ENCODE results near the gene GPR35. TPM values are rescaled to one million over a fixed set of nuclear protein-coding genes. Genes with fewer than 3 reads are reported as not detected.

GPR35 gene
- total and polyA plus RNA-seq, 10 of the 15 experiments (the other 5 are each of a cell fraction or from before 2014, with no cell fraction given) = 0.14 to 1.6 (median 0.75) TPM; not detected in 3

DNA sequence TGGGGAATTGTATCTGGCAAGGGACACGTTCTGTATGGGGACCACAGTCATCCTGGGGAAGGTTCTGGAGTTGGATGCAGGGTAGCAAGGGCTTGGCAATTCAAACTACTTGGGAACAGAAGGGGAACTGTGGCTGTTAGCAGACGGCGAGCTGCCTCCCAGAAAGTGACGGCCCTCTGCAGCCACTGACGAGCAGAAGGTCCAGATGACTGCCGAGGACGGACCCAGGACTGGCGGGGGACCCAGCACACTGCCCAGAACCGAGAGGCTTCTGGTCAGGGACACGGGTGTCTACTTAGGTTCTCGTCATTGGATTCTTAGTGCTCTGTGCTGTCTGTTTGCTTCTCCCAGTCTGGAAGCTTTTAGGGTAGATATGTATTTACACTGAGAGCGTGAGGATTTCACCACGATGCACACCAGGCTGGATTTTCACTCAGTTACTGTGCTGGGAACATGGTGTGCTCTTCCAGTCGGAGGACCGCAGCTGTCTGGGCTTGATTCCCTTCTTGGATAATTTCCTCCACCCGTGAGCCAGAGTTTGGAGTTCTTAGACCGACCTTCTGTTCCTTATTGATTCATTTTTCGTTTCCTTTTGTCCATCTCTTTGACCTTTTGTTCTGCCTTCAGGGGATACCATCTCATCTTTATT lies 13.4 kb downstream of the GPR35 start:
- no peak overlapping the region for H3K4me3 ChIP-seq
- BruUV-seq (replicated peaks) = no TSS peak
- no peak overlapping the region for H3K4me2 ChIP-seq (ENCODE audit: control insufficient read depth, insufficient read depth)
- no peak for DNase-seq (ENCODE audit: low read depth, low spot score)
- no peak overlapping the region for H3K9ac ChIP-seq (ENCODE audit: control insufficient read depth, insufficient read depth, low read length)
- no peak for FAIRE-seq
- intact Hi-C loops (cut with micrococcal nuclease; ENCODE audit: unreplicated experiment) = no loop called here
- H2AFZ ChIP-seq (ENCODE audit: control insufficient read depth, low read depth, low read length) = no peak overlapping the region
- ATAC-seq = no peak
- ChIA-PET CTCF (no interaction called here), POLR2A (no interaction called here), SMC1A (ENCODE audit: uncharacterized antibody, unreplicated experiment) (no interaction called here), RAD21 (ENCODE audit: unreplicated experiment) (no interaction called here)
- no peaks in the 10 kb centered on the region for H4K20me1 ChIP-seq (ENCODE audit: control insufficient read depth, insufficient read depth)
- no peaks in the 10 kb centered on the region for H3K36me3 ChIP-seq (ENCODE audit: control insufficient read depth in 2 of 2, insufficient read depth in 2 of 2, low read length in 1 of 2)
- H3K27ac ChIP-seq (ENCODE audit: control insufficient read depth, insufficient read depth) = no peak overlapping the region
- H3K79me2 ChIP-seq (ENCODE audit: control insufficient read depth, insufficient read depth, low read length) = no peaks in the 10 kb centered on the region
- no peaks in the 10 kb centered on the region for H3K4me1 ChIP-seq (ENCODE audit: control insufficient read depth, insufficient read depth, low read length)
- in situ Hi-C loops (cut with MboI) = no loop called here
- 52% methylated on average over 18 of the region's 18 CpGs for WGBS (ENCODE audit: insufficient coverage, insufficient replicate concordance, low lambda C conversion rate, missing lambda C conversion rate)
- H3K9me3 ChIP-seq (replicated peaks; ENCODE audit: control insufficient read depth, insufficient read depth, low read length) = peaks cover 2% of the 10 kb centered on the region; the same call in 1 of the 3 replicates
- H3K27me3 ChIP-seq (replicated peaks in 1 of 2; ENCODE audit: control insufficient read depth in 2 of 2, insufficient read depth in 2 of 2, low read length in 1 of 2) = no peaks in the 10 kb centered on the region
- TF ChIP-seq, protein P1, sequence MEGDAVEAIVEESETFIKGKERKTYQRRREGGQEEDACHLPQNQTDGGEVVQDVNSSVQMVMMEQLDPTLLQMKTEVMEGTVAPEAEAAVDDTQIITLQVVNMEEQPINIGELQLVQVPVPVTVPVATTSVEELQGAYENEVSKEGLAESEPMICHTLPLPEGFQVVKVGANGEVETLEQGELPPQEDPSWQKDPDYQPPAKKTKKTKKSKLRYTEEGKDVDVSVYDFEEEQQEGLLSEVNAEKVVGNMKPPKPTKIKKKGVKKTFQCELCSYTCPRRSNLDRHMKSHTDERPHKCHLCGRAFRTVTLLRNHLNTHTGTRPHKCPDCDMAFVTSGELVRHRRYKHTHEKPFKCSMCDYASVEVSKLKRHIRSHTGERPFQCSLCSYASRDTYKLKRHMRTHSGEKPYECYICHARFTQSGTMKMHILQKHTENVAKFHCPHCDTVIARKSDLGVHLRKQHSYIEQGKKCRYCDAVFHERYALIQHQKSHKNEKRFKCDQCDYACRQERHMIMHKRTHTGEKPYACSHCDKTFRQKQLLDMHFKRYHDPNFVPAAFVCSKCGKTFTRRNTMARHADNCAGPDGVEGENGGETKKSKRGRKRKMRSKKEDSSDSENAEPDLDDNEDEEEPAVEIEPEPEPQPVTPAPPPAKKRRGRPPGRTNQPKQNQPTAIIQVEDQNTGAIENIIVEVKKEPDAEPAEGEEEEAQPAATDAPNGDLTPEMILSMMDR (IDR thresholded peaks at IDR 0.05 in 2 of 3, conservative IDR thresholded peaks at IDR 0.05 in 1 of 3; ENCODE audit: control insufficient read depth in 2 of 3, extremely low read depth in 1 of 3, insufficient read depth in 1 of 3, low read depth in 3 of 3, low read length in 3 of 3) = no peak
- TF ChIP-seq HDGF (IDR thresholded peaks at IDR 0.05) (no peak), STAT3 (IDR thresholded peaks at IDR 0.05; ENCODE audit: low read depth, low read length) (no peak), ZNF207 (IDR thresholded peaks at IDR 0.05; ENCODE audit: borderline replicate concordance) (no peak), STAT1 (conservative IDR thresholded peaks at IDR 0.05) (no peak), POLR2AphosphoS5 (IDR thresholded peaks at IDR 0.05; ENCODE audit: low read length) (no peak), EED (IDR thresholded peaks at IDR 0.05; ENCODE audit: low read depth) (no peak), PAX5 (IDR thresholded peaks at IDR 0.05; ENCODE audit: borderline replicate concordance, low read depth, low read length) (no peak), NFYB (IDR thresholded peaks at IDR 0.05; ENCODE audit: insufficient read depth, low read depth, low read length) (no peak), ATF7 (IDR thresholded peaks at IDR 0.05; ENCODE audit: low read depth) (no peak), IKZF1 (conservative IDR thresholded peaks at IDR 0.05) (no peak), NR2C1 (IDR thresholded peaks at IDR 0.05) (no peak), HDAC6 (IDR thresholded peaks at IDR 0.05; ENCODE audit: unreplicated experiment) (no peak), RAD51 (IDR thresholded peaks at IDR 0.05) (no peak), POLR2A (IDR thresholded peaks at IDR 0.05; ENCODE audit: low read depth, low read length) (no peak)
- TF ChIP-seq, protein P2, sequence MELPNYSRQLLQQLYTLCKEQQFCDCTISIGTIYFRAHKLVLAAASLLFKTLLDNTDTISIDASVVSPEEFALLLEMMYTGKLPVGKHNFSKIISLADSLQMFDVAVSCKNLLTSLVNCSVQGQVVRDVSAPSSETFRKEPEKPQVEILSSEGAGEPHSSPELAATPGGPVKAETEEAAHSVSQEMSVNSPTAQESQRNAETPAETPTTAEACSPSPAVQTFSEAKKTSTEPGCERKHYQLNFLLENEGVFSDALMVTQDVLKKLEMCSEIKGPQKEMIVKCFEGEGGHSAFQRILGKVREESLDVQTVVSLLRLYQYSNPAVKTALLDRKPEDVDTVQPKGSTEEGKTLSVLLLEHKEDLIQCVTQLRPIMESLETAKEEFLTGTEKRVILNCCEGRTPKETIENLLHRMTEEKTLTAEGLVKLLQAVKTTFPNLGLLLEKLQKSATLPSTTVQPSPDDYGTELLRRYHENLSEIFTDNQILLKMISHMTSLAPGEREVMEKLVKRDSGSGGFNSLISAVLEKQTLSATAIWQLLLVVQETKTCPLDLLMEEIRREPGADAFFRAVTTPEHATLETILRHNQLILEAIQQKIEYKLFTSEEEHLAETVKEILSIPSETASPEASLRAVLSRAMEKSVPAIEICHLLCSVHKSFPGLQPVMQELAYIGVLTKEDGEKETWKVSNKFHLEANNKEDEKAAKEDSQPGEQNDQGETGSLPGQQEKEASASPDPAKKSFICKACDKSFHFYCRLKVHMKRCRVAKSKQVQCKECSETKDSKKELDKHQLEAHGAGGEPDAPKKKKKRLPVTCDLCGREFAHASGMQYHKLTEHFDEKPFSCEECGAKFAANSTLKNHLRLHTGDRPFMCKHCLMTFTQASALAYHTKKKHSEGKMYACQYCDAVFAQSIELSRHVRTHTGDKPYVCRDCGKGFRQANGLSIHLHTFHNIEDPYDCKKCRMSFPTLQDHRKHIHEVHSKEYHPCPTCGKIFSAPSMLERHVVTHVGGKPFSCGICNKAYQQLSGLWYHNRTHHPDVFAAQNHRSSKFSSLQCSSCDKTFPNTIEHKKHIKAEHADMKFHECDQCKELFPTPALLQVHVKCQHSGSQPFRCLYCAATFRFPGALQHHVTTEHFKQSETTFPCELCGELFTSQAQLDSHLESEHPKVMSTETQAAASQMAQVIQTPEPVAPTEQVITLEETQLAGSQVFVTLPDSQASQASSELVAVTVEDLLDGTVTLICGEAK (IDR thresholded peaks at IDR 0.05; ENCODE audit: borderline replicate concordance) = no peak
- TF ChIP-seq, protein P3, sequence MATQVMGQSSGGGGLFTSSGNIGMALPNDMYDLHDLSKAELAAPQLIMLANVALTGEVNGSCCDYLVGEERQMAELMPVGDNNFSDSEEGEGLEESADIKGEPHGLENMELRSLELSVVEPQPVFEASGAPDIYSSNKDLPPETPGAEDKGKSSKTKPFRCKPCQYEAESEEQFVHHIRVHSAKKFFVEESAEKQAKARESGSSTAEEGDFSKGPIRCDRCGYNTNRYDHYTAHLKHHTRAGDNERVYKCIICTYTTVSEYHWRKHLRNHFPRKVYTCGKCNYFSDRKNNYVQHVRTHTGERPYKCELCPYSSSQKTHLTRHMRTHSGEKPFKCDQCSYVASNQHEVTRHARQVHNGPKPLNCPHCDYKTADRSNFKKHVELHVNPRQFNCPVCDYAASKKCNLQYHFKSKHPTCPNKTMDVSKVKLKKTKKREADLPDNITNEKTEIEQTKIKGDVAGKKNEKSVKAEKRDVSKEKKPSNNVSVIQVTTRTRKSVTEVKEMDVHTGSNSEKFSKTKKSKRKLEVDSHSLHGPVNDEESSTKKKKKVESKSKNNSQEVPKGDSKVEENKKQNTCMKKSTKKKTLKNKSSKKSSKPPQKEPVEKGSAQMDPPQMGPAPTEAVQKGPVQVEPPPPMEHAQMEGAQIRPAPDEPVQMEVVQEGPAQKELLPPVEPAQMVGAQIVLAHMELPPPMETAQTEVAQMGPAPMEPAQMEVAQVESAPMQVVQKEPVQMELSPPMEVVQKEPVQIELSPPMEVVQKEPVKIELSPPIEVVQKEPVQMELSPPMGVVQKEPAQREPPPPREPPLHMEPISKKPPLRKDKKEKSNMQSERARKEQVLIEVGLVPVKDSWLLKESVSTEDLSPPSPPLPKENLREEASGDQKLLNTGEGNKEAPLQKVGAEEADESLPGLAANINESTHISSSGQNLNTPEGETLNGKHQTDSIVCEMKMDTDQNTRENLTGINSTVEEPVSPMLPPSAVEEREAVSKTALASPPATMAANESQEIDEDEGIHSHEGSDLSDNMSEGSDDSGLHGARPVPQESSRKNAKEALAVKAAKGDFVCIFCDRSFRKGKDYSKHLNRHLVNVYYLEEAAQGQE (IDR thresholded peaks at IDR 0.05; ENCODE audit: low read depth, low read length) = no peak

Measured in GM12878 (cell line).